Measurements from ENCODE around the gene PTPN6. TPM values are rescaled to one million over a fixed set of nuclear protein-coding genes. Genes with fewer than 3 reads are reported as not detected.
A peak's percentile ranks its signal among the peaks of the same experiment; 100 is the strongest.

PTPN6 gene
- polyA plus RNA-seq, 1 donor: 6.8 TPM

- DNase-seq: no peak
Measured at GRCh38 chr12:6956021-6956727, 5.0 kb downstream of the PTPN6 start.

- DNase-seq: no peak
Measured at GRCh38 chr12:6957151-6957701, 6.1 kb downstream of the PTPN6 start.

- DNase-seq: no peak
Measured at GRCh38 chr12:6957741-6958608, 6.8 kb downstream of the PTPN6 start.

- no peak for DNase-seq
Measured at GRCh38 chr12:6958609-6959057, 7.5 kb downstream of the PTPN6 start.

- DNase-seq: no peak
Measured at GRCh38 chr12:6959058-6959804, 8.1 kb downstream of the PTPN6 start.

GRCh38 chr12:6959805-6960592, 8.8 kb downstream of the PTPN6 start:
- DNase-seq: no peak

GRCh38 chr12:6960593-6961277, 9.6 kb downstream of the PTPN6 start:
- no peak for DNase-seq

- no peak for DNase-seq
Measured at GRCh38 chr12:6961278-6961694, 10.1 kb downstream of the PTPN6 start.

- no peak for DNase-seq
Measured at GRCh38 chr12:6961695-6962284, 10.6 kb downstream of the PTPN6 start.

GRCh38 chr12:6962285-6963015, 11.3 kb downstream of the PTPN6 start:
- no peak for DNase-seq

GRCh38 chr12:6963016-6963731, 12.0 kb downstream of the PTPN6 start:
- no peak for DNase-seq

- DNase-seq: no peak
Measured at GRCh38 chr12:6963791-6964413, 12.7 kb downstream of the PTPN6 start.

- no peak for DNase-seq
Measured at GRCh38 chr12:6964605-6965025, 13.5 kb downstream of the PTPN6 start.

GRCh38 chr12:6965026-6965661, 14.0 kb downstream of the PTPN6 start:
- DNase-seq: peak; percentile 90

GRCh38 chr12:6965714-6966113, 14.6 kb downstream of the PTPN6 start:
- no peak for DNase-seq

- DNase-seq: no peak
Measured at GRCh38 chr12:6966351-6966750, 15.2 kb downstream of the PTPN6 start.

GRCh38 chr12:6967651-6968100, 16.5 kb downstream of the PTPN6 start:
- no peak for DNase-seq

- DNase-seq: no peak
Measured at GRCh38 chr12:6968426-6968825, 17.3 kb downstream of the PTPN6 start.

Data from hindlimb muscle (tissue), 1 donor.